ENCODE measurements around the gene PTPRD. TPM values are rescaled to one million over a fixed set of nuclear protein-coding genes. Genes with fewer than 3 reads are reported as not detected.

The PTPRD gene
- total RNA-seq, 1 experiment from 2014 or later: 32.5 TPM

GRCh38 chr9:9536523-9536922, 1076.3 kb downstream of the PTPRD start:
- Mint-ChIP-seq H3K9me3 (no peaks in the 10 kb centered on the region), H3K4me1 (peaks cover 18 to 21% of the 10 kb centered on the region in 2 experiments), H3K27me3 (ENCODE audit: low read depth) (no peaks in the 10 kb centered on the region), H3K36me3 (ENCODE audit: insufficient read depth in 1 of 3, low read depth in 3 of 3) (no peaks in the 10 kb centered on the region), H3K4me3 (no peak overlapping the region), H3K27ac (no peak overlapping the region; a peak in 1 of 7 replicates)
- WGBS (ENCODE audit: extremely low coverage, insufficient read length, low lambda C conversion rate): no CpG with 5 or more reads among the region's 9 CpGs
- no peak overlapping the region for H3K18ac ChIP-seq (ENCODE audit: insufficient read length, low read depth, low read length)
- no peak overlapping the region for H3K23ac ChIP-seq (ENCODE audit: insufficient read length, low read depth, low read length)
- H3K9ac ChIP-seq (ENCODE audit: extremely low read depth, insufficient read length, low read length): no peak overlapping the region
- H2AFZ ChIP-seq (ENCODE audit: low read length): no peak overlapping the region
- H3K14ac ChIP-seq (ENCODE audit: insufficient read depth, low read length): no peak overlapping the region
- no peaks in the 10 kb centered on the region for H3K23me2 ChIP-seq (ENCODE audit: insufficient read length, low read depth, low read length, poor library complexity, severe bottlenecking)
- no peak overlapping the region for H2BK15ac ChIP-seq (ENCODE audit: low read depth, low read length)
- no peak for DNase-seq
- no peak overlapping the region for H4K5ac ChIP-seq (ENCODE audit: insufficient read length, low read depth, low read length)
- H3K27ac ChIP-seq (ENCODE audit: insufficient read length, low read depth, low read length): peak overlapping the region; percentile 2
- H3K4me1 ChIP-seq (ENCODE audit: insufficient read depth, low read length): peaks cover 2% of the 10 kb centered on the region; the same call in 1 of the 2 replicates
- no peaks in the 10 kb centered on the region for H3K79me1 ChIP-seq (ENCODE audit: insufficient read depth, low read depth, low read length, poor library complexity, severe bottlenecking)
- no peak overlapping the region for H2AK5ac ChIP-seq (ENCODE audit: insufficient read length, low read length)
- H4K8ac ChIP-seq (replicated peaks; ENCODE audit: insufficient read length, low read depth, low read length): no peak overlapping the region
- TF ChIP-seq CTCF (conservative IDR thresholded peaks at IDR 0.05): no peak
- no peaks in the 10 kb centered on the region for H3K9me3 ChIP-seq (ENCODE audit: control insufficient read depth, low read depth, low read length)
- no peak overlapping the region for H3K4ac ChIP-seq (ENCODE audit: low read depth, low read length)
- H2BK12ac ChIP-seq (ENCODE audit: insufficient read length, low read depth, low read length): no peak overlapping the region
- H4K91ac ChIP-seq (ENCODE audit: insufficient read length, low read depth, low read length): no peak overlapping the region
- no peaks in the 10 kb centered on the region for H4K20me1 ChIP-seq (ENCODE audit: control insufficient read depth, insufficient read depth, insufficient read length)
- H2BK20ac ChIP-seq (ENCODE audit: low read depth, low read length, poor library complexity, severe bottlenecking): no peak overlapping the region
- no peaks in the 10 kb centered on the region for H3K79me2 ChIP-seq (ENCODE audit: insufficient read depth, low read length)
- no peaks in the 10 kb centered on the region for H3K27me3 ChIP-seq (ENCODE audit: insufficient read depth, low read length)
- H3T11ph ChIP-seq (ENCODE audit: low read length): no peak overlapping the region
- no peak overlapping the region for H2BK5ac ChIP-seq (ENCODE audit: insufficient read length, low read length)
- no peak overlapping the region for H3K4me2 ChIP-seq (ENCODE audit: insufficient read depth, insufficient read length, low read length)
- no peak overlapping the region for H3K56ac ChIP-seq (ENCODE audit: insufficient read length, low read depth, low read length)
- no peak overlapping the region for H2BK120ac ChIP-seq (ENCODE audit: low read depth, low read length, poor library complexity, severe bottlenecking)

All from H9 (cell line).